GM18526 (cell line): ENCODE data around the gene PALS1.

ENCODE experiments used
- POLR2A ChIP-seq: IDR thresholded peaks from 3 replicates; pipeline ENCODE4 v1.6.1; 2011; ENCODE audit not compliant: insufficient read length; ENCODE audit errors: extremely low read depth

Gene PALS1

DNA sequence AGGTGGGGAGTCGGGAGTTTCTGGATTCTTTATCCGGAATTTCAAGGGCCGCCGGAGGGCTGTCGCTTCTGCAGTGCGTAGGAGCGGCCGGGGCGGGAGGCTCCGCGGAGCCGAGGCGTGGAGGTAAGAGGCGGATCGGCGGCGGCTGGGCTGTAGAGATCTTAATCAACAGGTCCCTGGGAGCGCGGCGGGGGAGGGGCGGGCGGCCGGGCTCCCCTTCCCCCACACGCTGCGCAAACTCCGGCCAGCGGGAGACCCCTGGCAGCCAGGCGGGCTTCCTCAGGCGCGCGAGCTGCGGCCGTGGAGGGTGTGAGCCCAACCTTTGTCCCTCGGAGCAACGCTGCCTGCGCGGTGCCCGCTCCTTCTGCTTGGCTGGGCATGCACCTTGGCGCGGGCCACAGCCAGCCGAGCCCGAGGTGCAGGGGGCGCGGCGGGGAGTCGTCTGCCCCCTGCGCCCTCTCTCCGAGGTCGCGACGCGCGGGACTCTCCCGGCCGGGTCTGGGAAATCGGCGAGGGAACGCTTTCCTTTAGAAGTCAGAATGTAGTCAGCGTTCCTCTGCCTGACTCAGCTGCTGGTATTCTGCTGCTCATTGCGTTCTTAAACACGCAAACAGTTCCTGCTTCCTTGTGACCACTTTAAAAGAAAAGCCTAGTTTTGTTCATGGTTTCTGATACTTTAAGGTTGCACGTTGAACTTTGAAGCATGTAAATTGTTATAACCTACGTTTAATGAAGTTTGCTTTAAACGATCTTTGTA, at the start of gene PALS1:
TSS of gene PALS1 (plus strand) at position 25 of the 757 bp plus-strand sequence. CDS start 37,736 bp downstream, outside the sequence.
- TF ChIP-seq POLR2A: no peak

DNA sequence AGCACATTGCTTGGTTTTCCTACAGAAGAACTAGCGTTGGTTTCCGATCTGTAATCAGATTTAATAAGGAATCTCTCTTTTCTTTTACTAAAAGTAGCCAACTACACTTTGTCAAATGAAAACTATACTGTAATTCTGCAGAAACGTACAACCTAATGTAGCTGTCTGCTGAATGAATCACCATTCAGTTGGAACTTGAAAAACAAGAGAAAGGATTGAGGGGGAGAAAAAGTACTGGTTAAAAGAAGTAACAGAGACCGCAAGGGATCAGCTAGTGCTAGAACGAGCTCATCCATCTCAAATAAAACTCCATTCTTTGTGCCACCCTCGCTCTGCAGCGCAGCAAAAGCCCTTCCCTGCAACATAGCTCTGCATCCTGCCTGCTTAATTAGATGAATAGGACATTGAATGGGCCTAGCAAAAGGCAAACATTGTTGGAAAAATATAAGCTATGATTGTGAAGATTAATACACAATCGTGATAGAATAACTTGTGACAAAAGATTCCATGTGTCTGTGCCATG, 49.4 kb upstream of the PALS1 start:
- TF ChIP-seq POLR2A: no peak

DNA sequence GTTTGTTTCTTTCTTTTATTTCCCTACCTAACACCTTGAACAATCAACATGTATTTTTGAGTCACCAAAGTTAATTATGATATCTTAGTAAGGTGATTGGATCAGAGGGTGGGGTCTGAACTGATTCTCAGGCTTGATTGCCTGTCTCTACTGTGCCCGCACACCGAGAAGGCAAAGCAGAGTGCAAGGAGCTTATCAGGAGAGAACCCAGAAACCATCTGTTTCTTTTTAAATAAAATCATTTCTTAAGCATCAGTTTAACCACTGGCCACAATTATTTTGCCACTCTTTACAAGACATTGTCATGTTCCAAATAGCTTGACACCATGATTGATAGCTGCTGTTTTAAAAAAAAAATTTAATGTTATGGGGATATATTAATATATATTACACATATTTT, 48.9 kb upstream of the PALS1 start:
- no peak for TF ChIP-seq POLR2A

DNA sequence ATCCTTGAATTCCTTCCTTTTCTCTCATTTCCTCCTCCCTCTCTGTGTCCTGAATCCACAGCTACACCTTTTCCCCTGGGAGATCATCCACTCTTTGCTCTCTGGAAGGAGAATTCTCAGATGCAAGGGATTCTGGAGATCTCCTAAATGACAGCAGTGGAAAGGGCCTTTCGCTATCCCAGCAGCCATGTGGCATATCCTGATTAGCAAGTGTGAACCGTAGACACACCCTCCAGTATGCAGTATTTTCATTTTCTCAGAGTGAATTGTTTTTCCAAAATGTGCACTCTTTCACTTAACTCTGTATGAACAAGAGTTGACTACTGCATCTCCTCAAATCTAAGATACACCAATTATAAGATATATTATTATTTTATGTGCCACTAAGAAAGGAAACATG, 46.0 kb upstream of the PALS1 start:
- TF ChIP-seq POLR2A: no peak

DNA sequence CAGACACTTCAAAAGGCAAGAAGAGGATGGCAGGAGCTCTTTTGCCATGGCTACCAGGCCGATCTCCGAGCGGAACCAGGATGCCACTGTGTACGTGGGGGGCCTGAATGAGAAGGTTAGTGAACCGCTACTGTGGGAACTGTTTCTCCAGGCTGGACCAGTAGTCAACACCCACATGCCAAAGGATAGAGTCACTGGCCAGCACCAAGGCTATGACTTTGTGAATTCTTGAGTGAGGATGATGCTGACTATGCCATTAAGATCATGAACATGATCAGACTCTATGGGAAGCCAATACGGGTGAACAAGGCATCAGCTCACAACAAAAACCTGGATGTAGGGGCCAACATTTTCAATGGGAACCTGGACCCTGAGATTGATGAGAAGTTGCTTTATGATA, 42.2 kb upstream of the PALS1 start:
- no peak for TF ChIP-seq POLR2A

DNA sequence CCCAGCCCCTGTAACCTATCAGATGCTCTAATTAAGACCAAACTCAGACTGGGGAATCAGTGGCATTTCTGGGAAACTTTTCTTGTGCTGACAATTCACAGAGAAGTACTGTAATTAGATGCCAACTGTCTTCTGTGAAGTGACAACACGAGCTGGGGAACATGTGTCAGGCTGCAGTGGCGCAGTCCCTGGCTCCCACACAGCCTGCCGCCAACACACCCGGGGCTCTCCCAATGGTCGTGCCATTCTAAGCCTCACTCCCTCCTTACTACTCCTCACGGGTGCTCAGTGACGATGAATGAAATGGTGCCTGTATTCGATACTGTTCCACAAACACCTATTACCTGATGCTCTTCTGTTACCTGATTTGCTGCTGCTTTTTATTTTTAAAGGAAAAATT, 33.4 kb upstream of the PALS1 start:
- TF ChIP-seq POLR2A: no peak

DNA sequence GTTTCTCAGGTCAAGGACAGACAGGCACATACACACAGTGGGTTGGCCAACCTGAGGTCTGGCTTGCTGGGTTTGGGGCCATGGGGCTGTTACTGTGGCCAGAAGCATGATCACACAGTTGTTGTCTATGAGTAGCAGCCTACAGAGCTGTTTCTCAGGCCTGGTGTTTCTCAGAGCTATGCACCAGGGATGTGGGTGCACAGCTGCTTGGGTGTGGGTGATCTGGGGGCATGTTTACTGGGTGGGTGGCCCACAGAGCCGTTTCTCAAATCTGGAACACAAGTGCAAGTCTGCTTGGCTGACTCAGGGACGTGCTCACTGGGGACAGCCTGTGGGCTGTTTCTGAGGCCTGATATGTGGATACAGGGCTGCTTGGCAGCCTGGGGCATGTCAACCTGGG, 23.1 kb upstream of the PALS1 start:
- no peak for TF ChIP-seq POLR2A

DNA sequence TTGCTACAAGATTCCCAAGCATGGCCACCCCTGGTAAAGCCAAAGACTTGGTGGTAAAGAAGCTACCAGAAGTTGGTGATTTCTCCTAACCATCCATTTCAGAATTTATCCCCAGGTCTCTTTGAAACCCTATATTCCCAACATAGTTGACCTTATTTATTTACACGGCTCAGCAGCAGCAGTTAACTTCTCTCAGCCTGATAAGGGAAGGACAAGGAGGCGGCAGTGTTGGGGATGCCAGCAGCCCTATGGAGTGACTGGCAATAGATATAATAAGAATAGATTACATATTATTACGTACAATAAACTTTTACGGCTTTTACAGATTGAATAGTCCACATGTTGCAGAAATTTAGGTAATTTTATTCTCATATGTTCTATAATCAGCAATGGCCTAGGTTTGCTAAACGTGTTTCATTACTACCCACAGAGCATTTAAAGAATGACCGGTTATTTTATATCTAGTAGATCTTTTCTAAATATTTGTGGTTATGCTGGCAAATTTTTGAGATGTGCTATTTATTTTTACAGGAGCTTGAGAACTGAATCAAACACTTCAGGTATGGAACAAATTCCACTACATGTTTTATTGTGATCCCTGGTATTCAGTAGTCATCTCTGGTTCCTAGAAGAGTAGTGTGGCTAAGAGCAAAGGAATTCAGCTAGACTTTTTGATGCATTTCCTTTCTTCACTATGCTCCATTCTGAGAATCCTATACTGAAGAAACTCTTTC, 19.8 kb upstream of the PALS1 start:
- TF ChIP-seq POLR2A: no peak

DNA sequence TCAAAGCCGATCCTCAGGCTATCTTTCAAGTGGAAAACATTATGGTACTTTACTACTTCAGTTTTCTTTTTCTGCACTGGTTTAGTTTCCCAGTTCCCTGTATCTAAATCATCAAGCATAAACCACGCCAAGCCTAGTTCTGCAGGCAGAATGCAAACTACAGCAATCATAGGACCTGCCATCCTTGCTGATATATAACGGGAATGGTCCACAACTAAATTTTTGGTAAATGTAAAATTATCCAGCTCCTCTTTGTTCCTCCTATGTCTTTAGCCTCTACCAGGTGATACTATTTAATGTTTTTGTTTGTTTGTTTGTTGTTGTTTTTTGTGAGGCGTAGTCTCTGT, 19.3 kb upstream of the PALS1 start:
- no peak for TF ChIP-seq POLR2A

DNA sequence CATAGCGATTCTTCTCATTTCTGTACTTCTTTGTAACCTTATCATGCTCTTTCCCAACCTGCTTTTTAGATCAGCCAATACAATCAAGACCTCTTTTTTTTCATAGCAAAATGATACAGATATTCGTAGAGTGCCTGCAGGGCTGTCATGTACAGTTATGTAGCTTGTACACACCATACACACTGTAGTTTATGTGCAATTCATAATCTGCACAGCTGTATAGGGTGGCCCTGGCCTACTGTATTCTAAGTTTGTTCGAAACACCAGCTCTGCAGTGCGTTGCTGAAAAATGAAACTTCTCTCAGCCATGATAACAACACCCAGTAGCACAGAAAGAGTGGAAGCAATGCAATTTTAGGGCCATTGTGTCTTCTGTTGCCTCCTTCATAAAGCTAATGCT, 15.7 kb upstream of the PALS1 start:
- TF ChIP-seq POLR2A: no peak

DNA sequence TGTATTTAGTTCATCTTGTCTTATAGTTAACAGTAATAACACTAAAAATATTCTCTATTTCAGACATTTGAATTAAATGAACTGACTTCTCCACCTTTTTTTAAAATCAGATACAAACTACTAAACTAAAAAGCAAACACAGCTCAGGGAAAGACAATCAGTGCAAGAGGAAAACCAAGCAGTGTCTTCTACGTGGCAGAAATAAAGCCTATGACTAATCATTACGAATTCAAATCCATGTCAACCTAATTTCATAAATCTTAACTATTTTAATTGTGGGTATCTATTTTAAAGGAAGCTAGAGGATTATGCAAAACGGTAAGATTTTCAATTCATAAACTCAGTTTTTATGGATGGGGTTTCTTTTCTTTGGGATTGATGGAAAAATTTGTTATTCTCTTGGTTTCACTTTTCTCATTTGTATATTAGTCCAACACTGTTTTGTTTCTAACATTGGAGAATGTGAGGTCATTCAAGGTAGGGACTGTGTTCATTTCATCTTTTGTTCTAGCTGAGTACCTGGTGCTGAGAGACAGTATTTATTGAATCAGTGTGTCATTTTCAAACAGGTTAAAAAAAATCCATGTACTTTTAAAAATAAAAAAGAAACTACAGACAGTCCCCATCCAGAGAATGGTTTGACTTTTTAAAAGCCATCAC, 12.8 kb upstream of the PALS1 start:
- no peak for TF ChIP-seq POLR2A

DNA sequence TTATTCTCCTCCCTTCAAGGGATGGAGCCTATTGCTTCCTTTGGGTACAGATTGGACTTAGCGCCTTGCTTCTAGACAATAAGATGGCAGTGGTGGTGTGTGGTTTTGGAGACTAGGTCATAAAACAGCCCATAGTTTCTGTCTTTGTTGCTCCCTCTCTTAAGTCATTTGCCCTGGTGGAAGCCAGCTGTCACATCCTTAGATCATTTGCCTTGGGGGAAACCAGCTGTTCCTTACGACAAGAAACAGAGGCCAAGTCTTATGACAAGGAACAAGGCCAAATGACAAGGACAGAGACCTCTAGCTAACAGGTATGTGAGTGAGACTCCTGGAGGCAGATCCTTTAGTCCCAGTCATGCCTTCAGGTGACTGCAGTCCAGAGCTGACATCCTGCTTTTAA, 9.2 kb upstream of the PALS1 start:
- TF ChIP-seq POLR2A: no peak

DNA sequence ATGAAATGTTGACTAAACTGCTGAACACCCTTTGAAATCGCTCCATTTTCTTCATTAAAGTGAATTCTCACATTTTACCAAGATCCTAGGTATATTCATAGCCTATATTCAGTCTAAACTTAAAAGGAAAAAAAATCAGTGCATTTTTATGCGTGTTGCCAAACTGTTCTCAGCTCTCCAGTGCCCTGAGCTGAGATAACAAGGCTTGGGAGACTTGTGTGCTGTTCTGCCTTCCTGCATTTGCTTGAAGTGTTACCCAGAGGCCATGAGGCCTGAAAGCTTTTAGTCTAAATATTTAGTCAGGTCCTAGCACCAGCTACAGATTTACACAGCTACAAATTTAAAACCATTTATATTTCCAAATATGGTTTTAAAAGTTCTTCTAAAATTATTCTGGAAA, 8.6 kb upstream of the PALS1 start:
- TF ChIP-seq POLR2A: no peak

DNA sequence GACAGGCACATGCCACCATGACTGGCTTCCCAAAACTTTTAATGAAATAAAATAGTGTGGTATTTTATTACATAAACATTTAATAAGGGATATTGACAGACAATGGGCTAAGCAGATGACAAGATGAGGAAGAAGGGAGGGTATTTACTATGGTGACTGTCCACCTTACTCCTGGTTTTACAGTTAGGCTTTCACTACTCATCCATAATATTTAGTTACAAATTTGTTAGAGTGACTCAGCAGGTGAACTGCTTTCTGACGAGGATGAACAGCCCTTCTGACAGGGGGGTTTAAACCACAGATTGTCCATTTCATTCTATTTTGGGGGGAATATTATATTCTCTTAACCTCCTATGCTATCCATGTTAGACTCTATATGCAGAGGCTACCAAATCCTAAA, 3.6 kb upstream of the PALS1 start:
- no peak for TF ChIP-seq POLR2A

DNA sequence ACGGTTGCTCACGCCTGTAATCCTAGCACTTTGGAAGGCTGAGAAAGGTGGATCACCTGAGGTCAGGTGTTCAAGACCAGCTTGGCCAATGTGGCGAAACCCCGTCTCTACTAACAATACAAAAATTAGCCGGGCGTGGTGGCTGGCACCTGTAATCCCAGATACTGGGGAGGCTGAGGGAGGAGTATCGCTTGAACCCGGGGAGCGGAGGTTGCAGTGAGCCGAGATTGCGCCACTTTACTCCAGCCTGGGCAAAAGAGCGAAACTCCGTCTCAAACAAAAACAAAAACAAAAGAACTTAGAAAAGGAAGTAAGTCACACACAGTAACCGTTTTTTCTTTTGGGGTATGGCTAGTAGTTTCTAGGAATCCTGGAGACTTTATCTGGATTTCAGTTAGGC, 1.7 kb upstream of the PALS1 start:
- no peak for TF ChIP-seq POLR2A
